ENCODE results near the gene STARD13.

- no peak for TF ChIP-seq EZH2 (IDR thresholded peaks at IDR 0.05)
- no peak for TF ChIP-seq SP1 (IDR thresholded peaks at IDR 0.05; ENCODE audit: low read depth)
- TF ChIP-seq REST (IDR thresholded peaks at IDR 0.05; ENCODE audit: low read depth): no peak
- TF ChIP-seq CTCF (IDR thresholded peaks at IDR 0.05 in 2 of 3, conservative IDR thresholded peaks at IDR 0.05 in 1 of 3; ENCODE audit: borderline replicate concordance in 1 of 3, insufficient read depth in 1 of 3, low read depth in 2 of 3, low read length in 2 of 3): no peak
- TF ChIP-seq POLR2AphosphoS5 (IDR thresholded peaks at IDR 0.05; ENCODE audit: low read depth, low read length): no peak
- TF ChIP-seq SRF (IDR thresholded peaks at IDR 0.05; ENCODE audit: low read depth): no peak
- TF ChIP-seq ZFX (IDR thresholded peaks at IDR 0.05): no peak
- no peak for TF ChIP-seq ZBTB33 (IDR thresholded peaks at IDR 0.05; ENCODE audit: extremely low read depth, insufficient replicate concordance, low read length)
- TF ChIP-seq MAX (IDR thresholded peaks at IDR 0.05): no peak
- TF ChIP-seq ZNF274 (IDR thresholded peaks at IDR 0.05; ENCODE audit: low read depth, low read length): no peak
- no peak for TF ChIP-seq SIN3A (IDR thresholded peaks at IDR 0.05; ENCODE audit: low read depth)
- no peak for TF ChIP-seq ATF3 (IDR thresholded peaks at IDR 0.05)
- no peak for TF ChIP-seq POLR2A (IDR thresholded peaks at IDR 0.05; ENCODE audit: borderline replicate concordance, extremely low read depth, insufficient read depth, insufficient read length)
Measured at GRCh38 chr13:33283195-33283911, 2.2 kb downstream of the STARD13 start.
